Activated T-cell treated with anti-CD3 and anti-CD28 coated beads for 4 hours (primary cell): ENCODE results near the gene HBM.
"Not testable (repeated sequence)": the region's sequence is repeated elsewhere in the genome, so short reads cannot be mapped to it uniquely, and the experiment has no call there.

Experiments
- DNase-seq: peaks from one replicate; pipeline ENCODE4 v3.0.0-alpha.2; 2020

HBM gene

GRCh38 chr16:149024-149660 is 16.6 kb upstream of the HBM start:
- no peak for DNase-seq

GRCh38 chr16:152141-153128 is 13.3 kb upstream of the HBM start, which contains the start of gene HBZ:
TSS of gene HBZ (plus strand) at chr16:152644. CDS start at chr16:152910, 266 bp downstream.
- DNase-seq = no peak

GRCh38 chr16:153129-153521 is 12.7 kb upstream of the HBM start:
- DNase-seq = not testable (repeated sequence)

GRCh38 chr16:153550-154216 is 12.1 kb upstream of the HBM start:
- not testable (repeated sequence) for DNase-seq

- no peak for DNase-seq
Observed at GRCh38 chr16:154217-155030, 11.4 kb upstream of the HBM start.

- DNase-seq = no peak
Observed at GRCh38 chr16:155031-155398, 10.8 kb upstream of the HBM start.

- no peak for DNase-seq
Observed at GRCh38 chr16:159136-159849, 6.5 kb upstream of the HBM start.

GRCh38 chr16:160242-160641 is 5.5 kb upstream of the HBM start:
- not testable (repeated sequence) for DNase-seq

- DNase-seq = no peak
Observed at GRCh38 chr16:160691-161190, 5.0 kb upstream of the HBM start.

- DNase-seq = no peak
Observed at GRCh38 chr16:162271-162991, 3.3 kb upstream of the HBM start.

GRCh38 chr16:163139-163538 is 2.6 kb upstream of the HBM start:
- DNase-seq = not testable (repeated sequence)

- DNase-seq = not testable (repeated sequence)
Observed at GRCh38 chr16:163696-164095, 2.1 kb upstream of the HBM start.

GRCh38 chr16:164134-164823 is 1.5 kb upstream of the HBM start:
- DNase-seq = not testable (repeated sequence)

- DNase-seq = no peak
Observed at GRCh38 chr16:164827-165538, 795 bp upstream of the HBM start.

GRCh38 chr16:166375-167121 is 770 bp downstream of the HBM start:
- no peak for DNase-seq

GRCh38 chr16:167122-167690 is 1.4 kb downstream of the HBM start:
- no peak for DNase-seq

- no peak for DNase-seq
Observed at GRCh38 chr16:168424-168823, 2.6 kb downstream of the HBM start.

GRCh38 chr16:169014-169413 is 3.2 kb downstream of the HBM start:
- no peak for DNase-seq

GRCh38 chr16:170088-170507 is 4.3 kb downstream of the HBM start:
- not testable (repeated sequence) for DNase-seq
